Heart right ventricle (tissue), 16 donors: ENCODE measurements around the gene AUTS2. TPM values are rescaled to one million over a fixed set of nuclear protein-coding genes. Genes with fewer than 3 reads are reported as not detected.

Experiments
- ATAC-seq, 8 donors: fragments of 200-7000 bp; cut with Tn5 transposase; one replicate each; pipeline ENCODE4 v1.9.1; 2020; ENCODE audit warnings: mild to moderate bottlenecking in 8 of 8, moderate library complexity in 8 of 8, moderate number of reproducible peaks in 1 of 8
- DNase-seq, 2 donors: peaks; one replicate each; pipeline ENCODE4 v3.0.0-alpha.2; 2020
- H3K27ac ChIP-seq, 10 donors: fragments of 200-600 bp; sonication (generic) in 2 of 10; one replicate each; pipeline versions ENCODE4 v1.5.0 to v1.8.0; 2020 to 2022; ENCODE audit warnings: mild to moderate bottlenecking in 3 of 10
- H3K27me3 ChIP-seq, 7 donors: fragments of 200-600 bp; one replicate each; pipeline ENCODE4 v1.8.0; 2021 to 2022; ENCODE audit warnings: mild to moderate bottlenecking in 2 of 7
- H3K36me3 ChIP-seq, 9 donors: fragments of 200-600 bp; sonication (generic) in 1 of 9; one replicate each; pipeline versions ENCODE4 v1.5.0 to v1.8.0; 2020 to 2022; ENCODE audit warnings: mild to moderate bottlenecking in 2 of 9
- H3K4me1 ChIP-seq, 9 donors: fragments of 200-600 bp; sonication (generic) in 1 of 9; one replicate each; pipeline versions ENCODE4 v1.5.0 to v1.8.0; 2020 to 2022; ENCODE audit warnings: mild to moderate bottlenecking in 4 of 9
- H3K4me3 ChIP-seq, 10 donors: fragments of 200-600 bp; sonication (generic) in 2 of 10; one replicate each; pipeline versions ENCODE4 v1.5.0 to v1.8.0; 2020 to 2022; ENCODE audit warnings: mild to moderate bottlenecking in 7 of 10, moderate library complexity in 2 of 10
- H3K9me3 ChIP-seq, 11 donors: fragments of 200-600 bp in 10 of 11; sonication (generic) in 2 of 11; one replicate each; pipeline versions ENCODE4 v1.5.0 to v1.8.0; 2013 to 2022; ENCODE audit warnings: mild to moderate bottlenecking in 2 of 11, control low read depth in 1 of 11, moderate library complexity in 1 of 11
- CTCF ChIP-seq, 9 donors: fragments of 200-600 bp; sonication (generic) in 2 of 9; IDR thresholded peaks; one replicate each; pipeline versions ENCODE4 v1.5.0 to v1.8.0; 2021 to 2022; ENCODE audit warnings: antibody characterized with exemption in 9 of 9, mild to moderate bottlenecking in 5 of 9, moderate library complexity in 1 of 9
- WGBS, 2 donors: extraction: QIAGEN DNeasy Blood & Tissue Kit; methylation state at CpG; one replicate each; pipeline ENCODE4 v1.1.7; 2013; ENCODE audit warnings: inconsistent platforms in 1 of 2; 5-methylcytosine and 5-hydroxymethylcytosine counted together
- intact Hi-C, 10 donors: fragments of 100-400 bp; cut with DNase I; formaldehyde crosslinking; loops; one replicate each; pipeline versions ENCODE4 v1.11.1 to v1.14.2; 2022
- polyA plus RNA-seq, 2 donors: library from polyadenylated mRNA; stranded (reverse); fragments of 200-250 nt; gene quantifications; one replicate each; pipeline ENCODE4 v1.2.3, GENCODE V29; 2013
- total RNA-seq, 10 donors: library from RNA; stranded (reverse); fragmentation: NEBNext Ultra II Directional in 3 of 10; extraction: Animal tissue kit (Norgen Biotek cat#: 25700) in 3 of 10; gene quantifications; one replicate each; pipeline versions ENCODE4 v1.2.1 to v1.2.4, GENCODE V29; 2021 to 2023
- donor health status: Arrhythmogenic right ventricular cardiomyopathy.
- donor health status: ischemic (EF 13 %, LVEDD 7.1; RV severe dilation, severe dysfunction).
- donor health status: healthy with polysubstance abuse.
- donor health status: DM: no; HTN: yes; CAD: no.
- donor health status: DM: no; HTN: no; CAD: no.
- donor health status: ischemic (EF 25% LVEDD 6.9; RV normal size, moderate dysfunction).
- donor health status: ischemic (EF 25% LVEDD 5.7; RV mildly dilated, moderate dysfunction).
- donor health status: healthy.
- donor health status: DM: yes; HTN: yes; CAD: no.
- donor health status: Ischemic cardiomyopathy.
- donor health status: ischemic (EF 35%, LVEDD 5.7; RV mildly dilated, moderate dysfunction).
- donor health status: nonischemic (EF 11% LVEDD 7.7; RV severe dilation, severe dysfunction).
- donor health status: DM: yes; HTN: yes; CAD: no.
- donor health status: PGD.
- donor health status: ischemic (EF 29% LVEDD 5.4; RV normal size, mild dysfunction).
- donor health status: nonischemic (EF 23%, LVEDD 6.1; RV moderate dilation, normal function).

The AUTS2 gene
- total and polyA plus RNA-seq, 12 donors: 1.6 to 11.2 (median 7.3) TPM

- Histone ChIP-seq H3K4me3 (peak overlapping the region; percentile 76 to 98 (median 83)), H3K27me3 (peaks cover 0 to 21% (median 0%) of the 10 kb centered on the region in 7 donors), H3K36me3 (no peaks in the 10 kb centered on the region), H3K4me1 (peaks cover 0 to 36% (median 12%) of the 10 kb centered on the region in 9 donors), H3K9me3 (no peaks in the 10 kb centered on the region), H3K27ac (peak overlapping the region in 8 of 10 donors; percentile 59 to 90 (median 76))
- intact Hi-C loops: loop anchor here in 3 of 10 donors (5.0 to 10.0 kb wide), 3 partner anchors 78 to 295 kb away; no protein-coding TSS in a partner anchor
- DNase-seq (peak in 1 of 2 donors; percentile 24), ATAC-seq (peak in 2 of 8 donors; percentile 6 to 10)
- no peak for TF ChIP-seq CTCF (IDR thresholded peaks at IDR 0.05)
- WGBS, 2 donors: 1% methylated on average over 56 to 61 of the region's 61 CpGs
Observed at GRCh38 chr7:69599286-69599954, 1.1 kb downstream of the AUTS2 start.

DNA sequence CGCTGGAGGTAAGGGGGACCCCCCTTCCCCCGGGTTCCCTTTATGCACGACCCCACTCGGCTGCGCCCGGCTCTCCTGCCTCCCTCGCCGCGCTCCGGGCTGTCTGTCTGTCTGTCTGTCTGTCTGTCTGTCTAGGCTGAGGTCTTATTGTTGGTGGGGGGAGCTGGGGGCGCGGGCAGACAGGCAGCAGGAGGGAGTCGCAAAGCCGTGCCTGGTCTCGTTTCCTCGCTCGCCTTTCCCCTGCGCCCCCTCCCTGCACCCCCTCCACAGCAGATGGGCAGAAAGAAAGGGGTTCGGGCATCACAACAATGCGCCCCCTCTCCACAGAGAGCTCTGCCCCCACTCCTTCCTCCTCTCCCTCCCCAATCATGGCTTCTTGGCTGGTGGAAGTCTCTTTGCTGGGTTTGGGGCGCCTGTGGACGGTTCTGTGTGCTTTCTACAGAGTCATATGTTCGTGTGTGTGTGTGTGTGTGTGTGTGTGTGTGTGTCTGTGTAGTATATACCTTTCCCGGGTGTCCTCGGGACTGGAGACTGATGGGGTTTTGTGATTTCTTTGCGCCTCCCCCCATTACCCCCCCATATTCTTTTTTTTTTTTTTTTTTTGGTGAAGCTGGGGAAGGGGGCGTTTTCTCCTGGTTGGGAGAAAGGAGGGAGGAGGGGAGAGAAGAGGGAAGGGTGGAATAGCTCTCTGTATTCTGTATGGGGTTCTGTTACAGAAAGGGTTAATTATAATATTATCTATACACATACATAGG is 1.9 kb downstream of the AUTS2 start:
- peaks cover 0 to 40% (median 15%) of the 10 kb centered on the region in 9 donors for H3K4me1 ChIP-seq
- no peak for ATAC-seq
- H3K9me3 ChIP-seq: no peaks in the 10 kb centered on the region
- peak overlapping the region in 4 of 10 donors; percentile 68 to 90 (median 78) for H3K27ac ChIP-seq
- WGBS, 2 donors: 0 to 1% methylated on average over 14 to 27 of the region's 27 CpGs
- intact Hi-C loops: loop anchor here in 4 of 10 donors (5.0 to 10.0 kb wide), 4 partner anchors 65 to 295 kb away; no protein-coding TSS in a partner anchor
- H3K4me3 ChIP-seq: peak overlapping the region; percentile 76 to 98 (median 83)
- TF ChIP-seq CTCF (IDR thresholded peaks at IDR 0.05): no peak
- peaks cover 0 to 21% (median 0%) of the 10 kb centered on the region in 7 donors for H3K27me3 ChIP-seq
- peak in 1 of 2 donors; percentile 21 for DNase-seq
- no peaks in the 10 kb centered on the region for H3K36me3 ChIP-seq

DNA sequence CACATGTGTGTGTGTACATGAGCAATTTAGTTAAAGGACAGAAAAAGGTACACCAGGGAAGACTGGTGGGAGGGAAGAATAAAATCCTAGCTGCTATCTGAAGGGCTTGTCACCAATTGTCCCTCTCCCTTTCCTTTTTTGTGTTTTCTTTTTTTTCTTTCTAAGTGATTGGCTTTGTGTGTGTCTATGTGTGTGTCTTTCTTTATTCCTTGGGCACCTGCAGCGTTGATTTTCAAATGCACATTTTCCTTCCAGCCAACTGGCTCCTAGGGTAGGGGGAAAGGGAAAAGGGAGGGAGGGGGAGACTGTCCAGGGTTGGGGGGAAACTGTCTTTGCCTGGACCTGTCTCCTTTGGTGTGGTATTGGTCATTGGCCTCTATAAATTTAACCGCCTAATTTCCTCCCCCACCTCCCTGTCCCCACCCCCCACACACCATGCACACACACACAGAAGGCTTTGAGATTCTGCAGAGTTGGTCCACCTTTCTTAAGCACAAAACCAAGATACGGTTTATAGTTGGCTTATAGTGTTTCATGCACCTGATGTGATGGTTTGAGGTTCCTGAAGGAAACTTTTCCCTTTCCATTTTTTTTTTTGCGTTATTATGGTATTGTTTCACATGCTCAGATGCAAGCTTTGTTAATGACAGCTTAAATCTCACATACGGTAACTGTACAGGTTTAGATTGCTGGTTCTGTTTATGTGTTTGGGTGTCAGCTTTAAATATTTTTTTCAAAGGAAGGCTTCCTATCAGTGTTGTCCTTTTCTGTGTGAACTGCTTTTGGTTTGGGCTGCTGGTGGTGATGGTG is 2.6 kb downstream of the AUTS2 start:
- DNase-seq: no peak
- Histone ChIP-seq H3K4me1 (peaks cover 0 to 47% (median 16%) of the 10 kb centered on the region in 9 donors), H3K27ac (no peak overlapping the region), H3K9me3 (no peaks in the 10 kb centered on the region), H3K27me3 (peaks cover 0 to 21% (median 0%) of the 10 kb centered on the region in 7 donors), H3K4me3 (peak overlapping the region in 6 of 10 donors; percentile 78 to 98 (median 82)), H3K36me3 (no peaks in the 10 kb centered on the region)
- TF ChIP-seq CTCF (IDR thresholded peaks at IDR 0.05): no peak
- intact Hi-C loops: loop anchor here in 1 of 10 donors (10.0 kb wide), 1 partner anchor 64 kb away; no protein-coding TSS in a partner anchor
- ATAC-seq: no peak
- 77 to 79% methylated on average over 5 of the region's 5 CpGs for WGBS, 2 donors
